Measurements from ENCODE around the gene UNC80.

UNC80 gene

DNA sequence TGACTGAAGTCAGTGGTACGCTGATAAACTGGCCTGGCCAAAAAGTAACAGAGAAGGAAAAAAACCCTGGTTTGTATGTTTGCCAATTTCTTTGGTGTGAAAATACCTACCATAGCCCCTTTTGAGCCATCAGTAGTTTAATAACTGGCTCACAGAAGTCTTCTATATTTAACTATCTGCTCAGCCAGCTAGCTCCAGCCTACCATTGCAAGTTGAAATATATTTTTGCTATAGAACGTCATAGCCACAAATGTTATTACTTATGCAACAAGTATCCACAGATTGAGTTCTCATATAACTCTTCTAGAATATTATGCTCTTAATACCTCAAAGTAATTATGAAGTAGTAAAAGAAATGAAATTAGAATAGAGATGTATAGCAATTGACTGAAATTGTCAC, 256.0 kb downstream of the UNC80 start:
- H3K79me2 ChIP-seq (ENCODE audit: insufficient read depth, low read length) = no peaks in the 10 kb centered on the region
- no peak overlapping the region for H3K27ac ChIP-seq (ENCODE audit: low read depth, low read length)
- no peak overlapping the region for H3K4me2 ChIP-seq (ENCODE audit: low read depth, low read length, poor library complexity, severe bottlenecking)
- H3F3A ChIP-seq (ENCODE audit: insufficient read depth) = peaks cover 25% of the 10 kb centered on the region; the same call in 1 of the 2 replicates
- no peaks in the 10 kb centered on the region for H3K9me3 ChIP-seq (ENCODE audit: insufficient read depth, low read length)
- H3K27me3 ChIP-seq (ENCODE audit: low read length) = no peaks in the 10 kb centered on the region
- TF ChIP-seq, protein P1, sequence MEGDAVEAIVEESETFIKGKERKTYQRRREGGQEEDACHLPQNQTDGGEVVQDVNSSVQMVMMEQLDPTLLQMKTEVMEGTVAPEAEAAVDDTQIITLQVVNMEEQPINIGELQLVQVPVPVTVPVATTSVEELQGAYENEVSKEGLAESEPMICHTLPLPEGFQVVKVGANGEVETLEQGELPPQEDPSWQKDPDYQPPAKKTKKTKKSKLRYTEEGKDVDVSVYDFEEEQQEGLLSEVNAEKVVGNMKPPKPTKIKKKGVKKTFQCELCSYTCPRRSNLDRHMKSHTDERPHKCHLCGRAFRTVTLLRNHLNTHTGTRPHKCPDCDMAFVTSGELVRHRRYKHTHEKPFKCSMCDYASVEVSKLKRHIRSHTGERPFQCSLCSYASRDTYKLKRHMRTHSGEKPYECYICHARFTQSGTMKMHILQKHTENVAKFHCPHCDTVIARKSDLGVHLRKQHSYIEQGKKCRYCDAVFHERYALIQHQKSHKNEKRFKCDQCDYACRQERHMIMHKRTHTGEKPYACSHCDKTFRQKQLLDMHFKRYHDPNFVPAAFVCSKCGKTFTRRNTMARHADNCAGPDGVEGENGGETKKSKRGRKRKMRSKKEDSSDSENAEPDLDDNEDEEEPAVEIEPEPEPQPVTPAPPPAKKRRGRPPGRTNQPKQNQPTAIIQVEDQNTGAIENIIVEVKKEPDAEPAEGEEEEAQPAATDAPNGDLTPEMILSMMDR (IDR thresholded peaks at IDR 0.05; ENCODE audit: insufficient read depth, low read length, poor library complexity, severe bottlenecking) = no peak
- no peak for TF ChIP-seq EZH2phosphoT487 (conservative IDR thresholded peaks at IDR 0.05; ENCODE audit: low read length)
- no peaks in the 10 kb centered on the region for H4K20me1 ChIP-seq (ENCODE audit: low read depth, low read length)
- H3K4me3 ChIP-seq (ENCODE audit: insufficient read depth, low read length, poor library complexity, severe bottlenecking) = no peak overlapping the region
- H3K9ac ChIP-seq (ENCODE audit: low read length) = no peak overlapping the region
- peaks cover 26% of the 10 kb centered on the region for H3K36me3 ChIP-seq (ENCODE audit: low read length)
- no peak overlapping the region for H2AFZ ChIP-seq (ENCODE audit: low read depth, low read length, severe bottlenecking)
- no peaks in the 10 kb centered on the region for H3K9me2 ChIP-seq (replicated peaks; ENCODE audit: insufficient read depth, low read length)

DNA sequence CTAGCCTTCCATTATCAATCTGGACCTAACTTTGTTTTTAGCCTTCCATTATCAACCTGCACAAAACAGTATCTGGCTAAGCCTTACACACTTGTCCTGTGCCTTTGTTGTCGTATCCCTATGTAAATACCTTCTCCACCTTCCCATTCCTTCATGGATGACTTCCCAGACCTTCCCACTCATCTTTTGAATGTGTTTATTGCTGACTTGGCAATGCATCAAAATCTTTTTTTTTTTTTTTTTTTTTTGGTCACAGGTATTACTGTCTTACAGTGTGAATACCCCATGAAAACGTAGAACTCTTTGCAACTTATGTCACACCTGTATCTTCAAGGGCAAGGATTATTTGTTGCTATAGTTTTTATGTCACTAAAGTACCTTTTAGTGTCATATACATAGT, 256.5 kb downstream of the UNC80 start:
- no peaks in the 10 kb centered on the region for H3K79me2 ChIP-seq (ENCODE audit: insufficient read depth, low read length)
- no peak overlapping the region for H3K4me2 ChIP-seq (ENCODE audit: low read depth, low read length, poor library complexity, severe bottlenecking)
- no peaks in the 10 kb centered on the region for H3K9me2 ChIP-seq (replicated peaks; ENCODE audit: insufficient read depth, low read length)
- no peak overlapping the region for H3K4me3 ChIP-seq (ENCODE audit: insufficient read depth, low read length, poor library complexity, severe bottlenecking)
- no peak for TF ChIP-seq EZH2phosphoT487 (conservative IDR thresholded peaks at IDR 0.05; ENCODE audit: low read length)
- TF ChIP-seq, protein P1 (IDR thresholded peaks at IDR 0.05; ENCODE audit: insufficient read depth, low read length, poor library complexity, severe bottlenecking) = no peak
- H3K9me3 ChIP-seq (ENCODE audit: insufficient read depth, low read length) = no peaks in the 10 kb centered on the region
- H3K36me3 ChIP-seq (ENCODE audit: low read length) = peaks cover 22% of the 10 kb centered on the region; the same call in 1 of the 2 replicates
- H2AFZ ChIP-seq (ENCODE audit: low read depth, low read length, severe bottlenecking) = no peak overlapping the region
- H3K27me3 ChIP-seq (ENCODE audit: low read length) = no peaks in the 10 kb centered on the region
- no peak overlapping the region for H3K9ac ChIP-seq (ENCODE audit: low read length)
- peaks cover 25% of the 10 kb centered on the region; the same call in 1 of the 2 replicates for H3F3A ChIP-seq (ENCODE audit: insufficient read depth)
- no peak overlapping the region for H3K27ac ChIP-seq (ENCODE audit: low read depth, low read length)
- no peaks in the 10 kb centered on the region for H4K20me1 ChIP-seq (ENCODE audit: low read depth, low read length)

DNA sequence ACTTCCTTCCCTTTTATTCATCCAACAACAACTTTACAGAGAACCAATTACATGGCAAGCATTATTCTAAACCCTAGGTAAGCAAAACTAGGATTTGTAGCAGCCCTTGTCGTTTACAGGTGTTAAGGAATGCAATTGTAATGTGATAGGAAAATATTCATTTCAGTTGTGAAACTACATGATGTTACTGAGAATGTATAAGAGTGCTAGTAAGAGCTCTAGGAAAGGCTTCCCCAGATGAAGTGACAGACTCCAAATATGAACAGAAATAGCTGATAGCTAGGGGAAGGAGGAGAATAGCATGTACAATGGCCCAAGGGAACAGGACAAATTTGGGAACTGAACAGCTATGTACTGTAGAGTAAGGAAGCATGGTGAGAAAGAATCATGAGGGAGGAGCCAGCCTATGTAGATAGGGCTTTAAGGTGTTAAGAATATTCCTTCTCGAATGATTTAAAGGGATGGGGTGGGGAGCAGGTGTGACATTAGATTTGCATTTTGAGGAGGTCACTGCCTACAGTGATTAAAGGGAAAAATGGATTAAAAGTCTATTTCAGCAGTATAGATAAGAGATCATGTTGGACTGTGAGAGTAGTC, 262.6 kb downstream of the UNC80 start:
- H2AFZ ChIP-seq (ENCODE audit: low read depth, low read length, severe bottlenecking) = no peak overlapping the region
- TF ChIP-seq, protein P1 (IDR thresholded peaks at IDR 0.05; ENCODE audit: insufficient read depth, low read length, poor library complexity, severe bottlenecking) = no peak
- TF ChIP-seq EZH2phosphoT487 (conservative IDR thresholded peaks at IDR 0.05; ENCODE audit: low read length) = no peak
- H3K27ac ChIP-seq (ENCODE audit: low read depth, low read length) = no peak overlapping the region
- H4K20me1 ChIP-seq (ENCODE audit: low read depth, low read length) = no peaks in the 10 kb centered on the region
- H3F3A ChIP-seq (ENCODE audit: insufficient read depth) = peaks cover 18% of the 10 kb centered on the region; the same call in 1 of the 2 replicates
- H3K4me2 ChIP-seq (ENCODE audit: low read depth, low read length, poor library complexity, severe bottlenecking) = no peak overlapping the region
- no peaks in the 10 kb centered on the region for H3K9me3 ChIP-seq (ENCODE audit: insufficient read depth, low read length)
- no peaks in the 10 kb centered on the region for H3K79me2 ChIP-seq (ENCODE audit: insufficient read depth, low read length)
- H3K27me3 ChIP-seq (ENCODE audit: low read length) = no peaks in the 10 kb centered on the region
- no peak overlapping the region for H3K4me3 ChIP-seq (ENCODE audit: insufficient read depth, low read length, poor library complexity, severe bottlenecking)
- H3K36me3 ChIP-seq (ENCODE audit: low read length) = peaks cover 7% of the 10 kb centered on the region; the same call in 1 of the 2 replicates
- no peaks in the 10 kb centered on the region for H3K9me2 ChIP-seq (replicated peaks; ENCODE audit: insufficient read depth, low read length)
- no peak overlapping the region for H3K9ac ChIP-seq (ENCODE audit: low read length)

Data from SU-DHL-6 (cell line).